Measurements from ENCODE around the gene TPSG1.
"Not testable (repeated sequence)": the region's sequence is repeated elsewhere in the genome, so short reads cannot be mapped to it uniquely, and the experiment has no call there.

TPSG1 gene

DNA sequence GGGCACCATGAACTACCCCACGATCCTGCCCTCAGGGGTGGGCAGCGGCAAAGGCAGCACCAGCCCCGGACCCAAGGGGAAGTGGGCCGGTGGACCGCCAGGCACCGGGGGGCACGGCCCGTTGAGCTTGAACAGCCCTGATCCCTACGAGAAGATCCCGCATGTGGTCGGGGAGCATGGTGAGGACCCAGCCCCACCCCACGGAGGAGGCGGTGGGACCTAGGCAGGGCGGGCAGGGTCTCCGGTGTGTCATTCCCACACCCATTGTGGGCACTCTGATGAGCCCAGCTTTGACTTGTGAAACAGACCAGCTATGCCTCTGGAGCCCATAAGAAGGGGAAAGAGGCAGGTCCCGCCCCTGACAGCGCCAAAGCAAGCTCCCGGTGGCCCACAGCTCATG is 22.8 kb downstream of the TPSG1 start:
- no peak for DNase-seq (ENCODE audit: low spot score)
- TF ChIP-seq, protein P1, sequence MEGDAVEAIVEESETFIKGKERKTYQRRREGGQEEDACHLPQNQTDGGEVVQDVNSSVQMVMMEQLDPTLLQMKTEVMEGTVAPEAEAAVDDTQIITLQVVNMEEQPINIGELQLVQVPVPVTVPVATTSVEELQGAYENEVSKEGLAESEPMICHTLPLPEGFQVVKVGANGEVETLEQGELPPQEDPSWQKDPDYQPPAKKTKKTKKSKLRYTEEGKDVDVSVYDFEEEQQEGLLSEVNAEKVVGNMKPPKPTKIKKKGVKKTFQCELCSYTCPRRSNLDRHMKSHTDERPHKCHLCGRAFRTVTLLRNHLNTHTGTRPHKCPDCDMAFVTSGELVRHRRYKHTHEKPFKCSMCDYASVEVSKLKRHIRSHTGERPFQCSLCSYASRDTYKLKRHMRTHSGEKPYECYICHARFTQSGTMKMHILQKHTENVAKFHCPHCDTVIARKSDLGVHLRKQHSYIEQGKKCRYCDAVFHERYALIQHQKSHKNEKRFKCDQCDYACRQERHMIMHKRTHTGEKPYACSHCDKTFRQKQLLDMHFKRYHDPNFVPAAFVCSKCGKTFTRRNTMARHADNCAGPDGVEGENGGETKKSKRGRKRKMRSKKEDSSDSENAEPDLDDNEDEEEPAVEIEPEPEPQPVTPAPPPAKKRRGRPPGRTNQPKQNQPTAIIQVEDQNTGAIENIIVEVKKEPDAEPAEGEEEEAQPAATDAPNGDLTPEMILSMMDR (IDR thresholded peaks at IDR 0.05; ENCODE audit: extremely low read depth, insufficient read depth, missing control alignments), result no peak
- in situ Hi-C loops (cut with MboI; ENCODE audit: low pct_unique_long_range_greater_than_20kb, low sequenced_read_pairs, unreplicated experiment), result no loop called here

DNA sequence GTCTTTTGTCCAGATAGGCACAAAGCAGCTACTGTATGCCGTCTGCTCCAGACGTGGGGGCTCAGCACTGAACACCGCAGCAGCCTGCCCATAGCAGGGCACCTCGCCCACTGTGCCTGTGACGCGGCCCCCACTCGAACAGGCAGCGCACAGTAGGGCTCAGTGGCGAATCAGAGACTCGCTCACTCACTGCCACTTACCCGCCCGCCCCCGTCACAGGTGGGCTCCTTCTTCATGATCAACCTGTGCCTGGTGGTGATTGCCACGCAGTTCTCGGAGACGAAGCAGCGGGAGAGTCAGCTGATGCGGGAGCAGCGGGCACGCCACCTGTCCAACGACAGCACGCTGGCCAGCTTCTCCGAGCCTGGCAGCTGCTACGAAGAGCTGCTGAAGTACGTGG is 23.6 kb downstream of the TPSG1 start:
- TF ChIP-seq, protein P1 (IDR thresholded peaks at IDR 0.05; ENCODE audit: extremely low read depth, insufficient read depth, missing control alignments), result no peak
- in situ Hi-C loops (cut with MboI; ENCODE audit: low pct_unique_long_range_greater_than_20kb, low sequenced_read_pairs, unreplicated experiment), result no loop called here
- DNase-seq (ENCODE audit: low spot score), result no peak

DNA sequence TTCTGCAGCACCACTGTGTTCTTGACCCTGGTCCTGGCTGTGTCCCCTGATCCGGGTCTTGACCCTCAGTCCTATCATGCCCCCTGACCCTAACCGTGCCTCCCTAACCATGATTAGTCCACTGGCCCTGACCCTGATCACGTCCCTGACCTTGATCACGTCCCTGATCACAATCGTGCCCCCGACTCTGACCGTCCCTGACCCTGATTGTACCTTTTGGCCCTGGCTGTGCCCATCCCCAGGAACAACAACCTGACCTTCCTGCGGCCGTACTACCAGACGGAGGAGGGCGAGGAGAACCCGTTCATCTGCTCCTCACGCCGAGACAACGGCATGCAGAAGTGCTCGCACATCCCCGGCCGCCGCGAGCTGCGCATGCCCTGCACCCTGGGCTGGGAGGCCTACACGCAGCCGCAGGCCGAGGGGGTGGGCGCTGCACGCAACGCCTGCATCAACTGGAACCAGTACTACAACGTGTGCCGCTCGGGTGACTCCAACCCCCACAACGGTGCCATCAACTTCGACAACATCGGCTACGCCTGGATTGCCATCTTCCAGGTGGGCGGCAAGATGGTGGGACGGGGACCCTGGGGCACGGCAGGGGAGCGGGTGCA is 24.9 kb downstream of the TPSG1 start:
- in situ Hi-C loops (cut with MboI; ENCODE audit: low pct_unique_long_range_greater_than_20kb, low sequenced_read_pairs, unreplicated experiment), result no loop called here
- TF ChIP-seq, protein P1 (IDR thresholded peaks at IDR 0.05; ENCODE audit: extremely low read depth, insufficient read depth, missing control alignments), result no peak
- no peak for DNase-seq (ENCODE audit: low spot score)

DNA sequence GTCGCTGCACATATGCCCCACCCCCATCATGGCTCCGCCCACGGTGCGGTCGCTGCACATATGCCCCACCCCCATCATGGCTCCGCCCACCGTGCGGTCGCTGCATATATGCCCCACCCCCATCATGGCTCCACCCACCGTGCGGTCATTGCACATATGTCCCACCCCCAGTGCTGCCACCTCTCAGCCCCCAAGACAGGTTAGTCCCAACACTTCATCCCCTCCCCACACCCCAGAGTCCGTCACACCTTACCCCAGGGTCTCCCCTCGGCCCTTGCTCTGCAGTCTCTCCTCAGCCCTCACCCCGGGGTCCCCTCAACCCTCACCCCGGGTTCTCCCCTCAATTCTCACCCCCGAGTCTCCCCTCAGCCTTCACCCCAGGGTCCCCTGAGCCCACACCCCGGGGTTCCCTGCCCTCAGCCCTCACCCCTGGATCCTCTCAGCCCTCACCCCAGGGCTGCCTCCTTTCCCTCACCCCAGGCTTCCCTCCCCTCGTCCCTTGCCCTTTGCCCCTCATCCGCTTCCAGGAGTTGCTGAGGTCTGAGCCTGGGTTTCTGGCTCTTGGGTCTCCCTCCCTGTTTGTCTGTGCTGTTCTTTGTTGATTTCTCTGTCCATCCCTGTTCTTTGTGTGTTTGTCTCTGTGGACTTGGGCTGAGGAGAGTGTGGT is 25.6 kb downstream of the TPSG1 start:
- TF ChIP-seq, protein P1 (IDR thresholded peaks at IDR 0.05; ENCODE audit: extremely low read depth, insufficient read depth, missing control alignments), result no peak
- in situ Hi-C loops (cut with MboI; ENCODE audit: low pct_unique_long_range_greater_than_20kb, low sequenced_read_pairs, unreplicated experiment), result no loop called here
- no peak for DNase-seq (ENCODE audit: low spot score)

DNA sequence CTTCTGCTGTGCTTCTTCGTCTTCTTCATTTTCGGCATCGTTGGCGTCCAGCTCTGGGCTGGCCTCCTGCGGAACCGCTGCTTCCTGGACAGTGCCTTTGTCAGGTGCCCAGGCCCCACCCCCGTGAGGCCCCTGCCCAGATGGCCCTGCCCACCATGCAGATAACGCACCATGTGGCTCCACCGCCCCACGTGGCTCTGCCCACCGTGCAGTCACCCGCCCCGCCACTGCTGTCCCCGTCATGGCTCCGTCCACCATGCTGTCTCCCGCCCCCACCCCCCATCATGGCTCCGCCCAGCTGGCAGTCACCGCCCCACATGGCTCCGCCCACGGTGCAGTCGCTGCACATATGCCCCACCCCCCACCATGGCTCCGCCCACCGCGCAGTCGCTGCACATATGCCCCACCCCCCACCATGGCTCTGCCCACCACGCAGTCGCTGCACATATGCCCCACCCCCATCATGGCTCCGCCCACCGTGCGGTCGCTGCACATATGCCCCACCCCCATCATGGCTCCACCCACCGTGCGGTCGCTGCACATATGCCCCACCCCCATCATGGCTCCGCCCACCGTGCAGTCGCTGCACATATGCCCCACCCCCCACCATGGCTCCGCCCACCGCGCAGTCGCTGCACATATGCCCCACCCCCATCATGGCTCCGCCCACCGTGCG is 26.3 kb downstream of the TPSG1 start:
- in situ Hi-C loops (cut with MboI; ENCODE audit: low pct_unique_long_range_greater_than_20kb, low sequenced_read_pairs, unreplicated experiment); DNase-seq (ENCODE audit: low spot score): not testable (repeated sequence)

DNA sequence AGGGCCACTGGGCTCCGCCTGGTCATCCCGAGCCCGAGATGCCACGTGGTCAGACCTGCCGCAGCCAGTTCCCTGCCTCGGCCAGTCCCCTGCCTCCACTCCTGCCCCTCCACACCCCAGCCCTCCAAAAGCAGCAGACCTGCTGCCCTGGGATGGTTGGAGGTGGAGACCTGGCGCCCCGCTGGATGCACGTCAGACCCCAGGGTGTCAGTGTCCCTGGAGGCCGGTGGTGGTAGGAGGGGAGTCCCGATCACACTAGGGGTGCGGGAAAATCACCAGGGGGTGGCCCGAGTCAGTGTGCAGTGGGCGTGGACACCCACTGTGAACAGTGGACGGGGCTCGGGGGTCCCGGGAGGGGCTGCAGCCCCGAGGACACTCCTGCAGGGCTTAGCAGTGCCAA is 26.9 kb downstream of the TPSG1 start:
- TF ChIP-seq, protein P1 (IDR thresholded peaks at IDR 0.05; ENCODE audit: extremely low read depth, insufficient read depth, missing control alignments), result no peak
- in situ Hi-C loops (cut with MboI; ENCODE audit: low pct_unique_long_range_greater_than_20kb, low sequenced_read_pairs, unreplicated experiment), result no loop called here
- DNase-seq (ENCODE audit: low spot score), result no peak

DNA sequence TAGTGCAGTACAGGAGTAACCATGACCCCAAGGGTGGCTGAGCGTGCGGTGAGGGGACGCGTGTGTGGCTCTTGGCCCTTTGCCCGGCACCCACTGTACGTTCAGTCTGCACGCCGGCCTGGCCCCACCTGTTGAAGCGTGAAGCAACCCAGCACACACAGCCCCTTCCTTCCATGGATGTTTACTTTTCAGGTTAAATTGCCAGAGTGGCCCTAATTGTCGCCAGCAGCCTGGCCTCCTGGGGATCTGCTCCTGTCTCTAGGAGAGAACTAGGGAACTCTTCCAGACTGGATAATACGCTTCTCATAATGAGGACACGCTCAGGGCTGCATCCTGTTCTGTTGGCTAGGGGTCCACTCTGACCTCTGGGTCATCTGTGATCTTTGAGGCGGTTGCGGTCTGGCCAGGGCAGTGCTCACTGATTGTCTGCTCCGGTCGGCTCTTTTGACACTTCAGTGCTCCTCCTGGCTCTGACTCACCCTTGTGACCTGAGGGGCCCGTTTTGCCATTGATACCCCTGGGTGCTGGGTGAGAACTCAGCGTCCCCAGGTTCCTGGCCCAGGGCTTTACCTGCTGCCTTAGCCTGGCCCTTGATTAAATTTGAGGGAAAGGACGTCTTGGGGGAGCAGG is 27.7 kb downstream of the TPSG1 start:
- TF ChIP-seq, protein P1 (IDR thresholded peaks at IDR 0.05; ENCODE audit: extremely low read depth, insufficient read depth, missing control alignments), result no peak
- in situ Hi-C loops (cut with MboI; ENCODE audit: low pct_unique_long_range_greater_than_20kb, low sequenced_read_pairs, unreplicated experiment), result no loop called here

More for the DNA sequence above, 27.7 kb downstream of the TPSG1 start:
- no peak for DNase-seq (ENCODE audit: low spot score)

All from GM13977 (cell line).